Midbrain (tissue), 1 donor: ENCODE results near the gene RABIF.
"Not testable (repeated sequence)": the region's sequence is repeated elsewhere in the genome, so short reads cannot be mapped to it uniquely, and the experiment has no call there.

Experiments
- DNase-seq: peaks from one replicate; lab custom pipeline; 2025; lab: John Stamatoyannopoulos, UW

RABIF gene

GRCh38 chr1:202834771-202835547 is 54.0 kb downstream of the RABIF start:
- no peak for DNase-seq

GRCh38 chr1:202831906-202832305 is 57.0 kb downstream of the RABIF start:
- DNase-seq: no peak

GRCh38 chr1:202829223-202829622 is 59.7 kb downstream of the RABIF start:
- not testable (repeated sequence) for DNase-seq
